Esophagus mucosa (tissue), 1 donor: ENCODE measurements around the gene ATP1A2. TPM values are rescaled to one million over a fixed set of nuclear protein-coding genes. Genes with fewer than 3 reads are reported as not detected.

Experiments used
- ATAC-seq: fragments of 200-7000 bp; cut with Tn5 transposase; one replicate; pipeline ENCODE4 v1.9.1; 2020
- total RNA-seq: library from RNA; stranded (reverse); gene quantifications from one replicate; pipeline ENCODE4 v1.2.4, GENCODE V29; 2023
- donor health status: DM: yes; HTN: yes; CAD: no.

ATP1A2 gene
- 0.80 TPM for total RNA-seq

GRCh38 chr1:160115545-160116282, at the start of gene ATP1A2:
TSS of gene ATP1A2 (plus strand) at chr1:160115759. CDS start at chr1:160115862, 103 bp downstream.
- no peak for ATAC-seq

- ATAC-seq: no peak
Measured at GRCh38 chr1:160066829-160067745, 48.5 kb upstream of the ATP1A2 start.

DNA sequence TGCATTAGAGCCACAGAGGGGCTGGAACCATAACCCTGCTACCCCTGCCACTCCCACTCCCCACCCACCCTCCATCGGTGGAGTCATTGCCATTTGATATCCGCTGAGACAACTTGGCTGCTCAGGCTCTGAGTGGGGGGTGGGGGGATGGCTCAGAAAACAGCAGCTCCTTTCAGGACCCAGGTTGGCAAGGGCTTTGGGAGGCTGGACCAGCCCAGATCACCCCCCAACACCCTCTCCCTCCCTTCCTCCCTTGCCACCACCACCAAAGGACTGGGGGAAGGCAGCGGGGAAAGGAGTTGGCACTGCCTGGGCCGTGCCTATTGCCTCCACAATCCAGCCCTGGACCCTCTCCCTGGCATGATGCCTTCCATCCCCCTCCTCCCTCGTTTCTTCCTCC, 47.3 kb upstream of the ATP1A2 start:
- no peak for ATAC-seq

GRCh38 chr1:160069460-160070231, 45.9 kb upstream of the ATP1A2 start, which contains the start of gene KCNJ10:
TSS of gene KCNJ10 (minus strand) at chr1:160070160. CDS start at chr1:160042532, 27,628 bp downstream.
- ATAC-seq: no peak

DNA sequence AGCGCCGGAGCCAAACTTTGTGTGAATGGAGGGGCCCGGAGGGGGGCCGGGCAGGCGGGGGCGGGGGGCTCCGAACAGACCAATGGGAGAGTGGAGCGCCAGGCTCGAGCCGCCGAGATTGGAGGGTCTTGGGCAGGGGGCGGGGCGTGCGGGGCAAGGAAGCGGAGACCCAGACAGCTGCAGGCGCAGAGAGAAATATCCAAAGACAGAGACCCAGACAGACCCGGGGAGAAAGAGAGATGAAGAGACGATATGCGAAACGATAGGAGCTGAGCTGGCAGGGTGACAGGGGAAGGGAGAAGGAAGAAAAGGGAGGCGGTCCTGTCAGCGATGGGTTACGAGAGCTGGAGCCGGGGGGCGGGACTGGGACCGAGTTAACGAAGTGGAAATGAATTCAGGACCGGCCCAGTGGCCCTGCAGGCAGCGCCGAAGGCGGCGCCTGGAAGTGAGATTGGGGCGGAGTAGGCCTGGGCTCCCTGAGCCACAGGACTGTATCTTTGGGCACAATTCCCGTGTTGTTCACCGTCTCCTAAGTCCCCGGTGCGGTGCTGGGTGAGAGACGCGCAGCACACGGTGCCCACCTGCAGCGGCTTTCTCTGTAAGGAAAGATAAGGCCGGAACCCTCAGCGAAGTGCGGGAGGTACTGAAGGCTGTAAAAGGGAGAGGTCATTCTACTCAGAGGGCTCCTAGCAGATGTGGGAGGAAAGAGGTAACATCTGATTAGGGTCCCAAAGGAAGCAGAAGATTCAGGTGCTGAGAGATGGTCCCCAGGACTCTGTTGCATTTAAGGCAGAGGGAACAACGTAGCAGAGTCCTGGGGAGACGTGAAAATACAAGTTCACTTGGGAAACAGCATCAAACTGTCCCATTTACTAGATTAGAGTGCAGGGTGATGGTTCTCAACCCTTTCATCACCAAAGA, 45.1 kb upstream of the ATP1A2 start:
- ATAC-seq: peak; percentile 56

DNA sequence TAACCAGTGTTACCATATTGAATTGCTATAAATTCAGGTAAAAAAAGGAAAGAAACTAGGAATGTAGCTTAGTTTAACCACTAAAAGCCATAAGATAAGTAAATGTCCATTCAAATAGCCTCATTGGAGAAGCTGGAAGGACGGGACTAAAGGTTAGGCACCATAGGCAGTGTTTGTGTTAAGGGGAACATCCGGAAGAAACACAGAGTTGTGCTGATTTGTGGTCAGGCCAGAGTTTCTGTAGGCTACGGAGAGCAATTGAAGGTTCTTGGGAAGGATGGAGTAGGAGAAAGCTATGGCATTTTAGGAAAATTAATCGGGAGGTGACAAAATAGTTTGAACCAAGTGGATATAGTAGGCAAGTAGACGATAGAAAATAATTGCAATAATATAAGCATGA, 44.3 kb upstream of the ATP1A2 start:
- ATAC-seq: no peak

DNA sequence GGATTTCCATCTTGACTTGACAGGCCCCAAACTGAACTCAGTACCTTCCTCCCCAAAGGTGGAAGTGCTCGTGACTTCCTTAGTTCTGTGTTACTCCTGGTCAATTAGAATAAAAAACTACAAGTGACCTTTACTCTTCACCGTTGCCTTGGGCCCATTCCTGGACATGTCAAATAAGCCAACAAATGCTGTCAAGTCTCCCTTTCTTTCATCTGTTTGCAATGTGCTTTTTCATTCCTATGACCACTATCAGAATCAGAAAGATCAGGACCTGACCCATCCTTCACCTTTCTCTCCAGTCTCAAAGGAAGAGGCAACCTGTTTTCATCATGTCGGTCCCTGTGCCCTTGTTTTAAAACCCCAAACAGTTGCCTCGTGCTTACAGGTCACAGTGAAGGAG, 40.7 kb upstream of the ATP1A2 start:
- no peak for ATAC-seq

GRCh38 chr1:160075836-160076235, 39.7 kb upstream of the ATP1A2 start:
- no peak for ATAC-seq

DNA sequence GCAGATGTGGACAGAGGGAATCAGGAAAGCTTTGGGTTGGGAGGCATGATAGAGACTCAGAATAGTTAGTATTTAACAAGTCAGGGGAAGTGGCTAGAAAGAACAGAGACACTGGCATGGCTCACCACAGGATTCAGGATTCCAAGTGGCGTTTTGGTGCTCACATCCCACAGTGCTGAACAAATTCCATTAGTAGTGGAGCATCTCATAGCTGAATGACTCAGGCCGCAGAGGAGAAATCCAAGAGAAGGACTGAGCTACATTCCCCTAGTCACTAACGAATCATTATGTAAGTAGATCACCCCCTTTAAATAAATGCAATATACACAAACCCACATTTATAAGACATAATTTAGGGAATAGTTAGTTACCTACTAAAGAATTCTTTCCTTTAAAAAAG, 39.3 kb upstream of the ATP1A2 start:
- no peak for ATAC-seq

- ATAC-seq: no peak
Measured at GRCh38 chr1:160077486-160077885, 38.1 kb upstream of the ATP1A2 start.

DNA sequence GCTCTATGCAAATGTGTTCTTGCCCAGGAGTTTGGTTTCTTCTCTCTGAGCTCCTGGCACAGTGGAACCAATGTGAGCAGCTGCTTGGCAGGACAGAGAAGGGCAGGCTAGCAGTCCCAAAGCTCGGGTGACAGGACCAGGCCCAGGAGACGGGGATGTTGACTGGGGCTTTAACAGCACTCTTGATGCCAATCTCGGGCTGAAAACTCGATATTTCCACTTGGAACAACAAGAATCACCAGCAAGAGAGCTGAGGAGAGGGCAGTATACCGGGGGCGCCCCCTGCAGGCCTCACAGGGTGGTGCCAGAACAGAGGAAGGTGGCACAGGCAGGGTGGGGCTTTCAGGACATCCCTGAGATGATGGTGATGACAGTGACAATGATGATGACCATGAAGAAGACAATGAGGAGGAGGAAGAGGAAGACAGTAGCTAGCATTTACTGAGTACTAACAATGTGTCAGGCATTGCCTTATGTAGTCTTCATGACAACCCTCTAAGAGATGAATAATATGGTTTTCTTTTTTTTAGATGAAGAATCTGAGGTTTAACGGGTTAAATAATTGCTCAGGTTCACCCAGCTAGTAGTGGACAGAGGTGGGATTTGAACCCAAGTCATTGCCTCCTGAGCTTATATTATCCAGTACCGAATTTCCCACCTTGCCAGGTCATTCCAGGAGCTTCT, 36.9 kb upstream of the ATP1A2 start:
- ATAC-seq: peak; percentile 73

DNA sequence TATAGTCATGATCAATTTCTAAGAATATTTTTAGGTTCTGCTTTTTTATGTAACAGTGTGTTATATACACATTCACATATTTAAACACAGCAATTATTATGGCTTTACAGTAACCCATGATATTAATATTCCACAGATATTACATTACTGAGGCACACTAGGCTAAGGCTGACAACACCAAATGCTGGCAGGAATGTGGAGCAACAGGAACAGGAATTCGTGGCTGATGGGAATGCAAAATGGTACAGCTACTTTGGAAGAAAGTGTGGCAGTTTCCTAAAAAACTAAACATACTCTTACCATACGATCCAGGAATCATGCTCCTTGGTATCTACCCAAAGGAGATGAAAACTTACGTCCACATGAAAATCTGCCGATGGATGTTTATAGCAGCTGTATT, 36.1 kb upstream of the ATP1A2 start:
- ATAC-seq: no peak

DNA sequence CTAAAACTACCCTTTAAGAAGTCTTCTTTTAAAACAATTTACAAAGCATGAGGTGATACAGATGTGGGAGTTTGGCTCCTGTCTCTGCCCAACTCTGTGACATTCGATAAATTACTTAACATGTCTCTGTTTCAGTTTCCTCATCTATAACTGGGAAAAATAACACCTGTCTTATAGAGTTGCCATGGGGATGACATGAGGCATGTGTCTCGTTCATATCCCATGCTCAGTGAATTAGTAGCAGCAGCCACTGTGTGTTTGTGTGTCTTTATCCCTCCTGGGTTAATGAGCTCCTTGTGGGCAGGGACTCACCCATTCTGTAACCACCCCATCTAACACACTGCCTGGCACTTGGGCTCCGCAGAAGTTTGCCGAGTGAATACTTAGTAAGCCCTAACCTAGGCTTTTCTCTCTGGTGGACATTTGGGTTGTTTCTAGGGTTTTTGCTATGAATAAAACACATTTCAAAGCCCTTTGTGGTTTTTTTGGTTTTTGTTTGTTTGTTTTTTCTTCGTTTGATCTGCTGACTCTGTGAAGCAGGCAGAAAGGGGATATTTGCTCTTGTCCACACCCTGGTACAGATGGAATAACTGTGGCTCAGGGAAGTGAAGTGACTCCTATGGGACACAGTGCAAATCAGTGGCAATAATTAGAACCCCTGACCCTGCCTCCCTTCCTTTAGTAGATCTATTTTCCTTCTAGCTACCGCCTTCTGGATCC, 35.0 kb upstream of the ATP1A2 start:
- ATAC-seq: no peak

DNA sequence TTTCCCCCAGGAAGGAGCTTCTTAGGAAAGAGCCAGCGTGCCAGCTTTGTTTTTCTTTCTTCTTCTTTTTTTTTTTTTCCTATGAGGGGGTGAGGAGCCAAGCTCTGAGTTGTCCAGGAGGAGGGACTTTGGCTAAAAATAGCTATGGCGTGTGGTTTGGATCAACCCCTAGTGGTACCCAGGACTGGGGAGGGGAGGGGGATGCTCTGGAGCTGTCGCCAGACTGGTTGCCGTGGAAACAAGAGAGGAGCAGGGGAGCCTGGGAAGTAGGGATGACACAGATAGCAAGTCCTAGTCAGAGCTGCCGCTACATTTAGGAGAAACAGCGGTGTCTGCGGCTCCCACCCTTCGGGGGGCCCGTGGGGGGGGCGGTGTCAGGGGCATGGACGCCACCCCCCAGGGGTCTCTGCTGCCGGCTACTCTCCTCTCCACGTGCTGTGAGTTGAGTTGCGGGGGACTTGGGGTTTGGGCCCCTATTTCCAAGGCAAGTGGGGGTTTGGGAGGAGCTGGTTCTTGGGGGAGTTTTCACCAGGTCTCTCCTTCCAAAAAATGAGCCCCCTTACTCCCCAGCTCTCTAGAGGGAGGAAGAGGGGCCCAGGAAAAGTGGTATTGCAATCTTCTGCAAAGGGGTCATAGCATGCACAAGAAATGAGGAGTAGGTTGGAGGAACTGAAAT, 34.2 kb upstream of the ATP1A2 start, which contains the start of gene KCNJ9:
Gene KCNJ9, plus strand, starts transcription at position 278 of the 676 bp plus-strand sequence. CDS start 2,493 bp downstream, outside the sequence.
- no peak for ATAC-seq

DNA sequence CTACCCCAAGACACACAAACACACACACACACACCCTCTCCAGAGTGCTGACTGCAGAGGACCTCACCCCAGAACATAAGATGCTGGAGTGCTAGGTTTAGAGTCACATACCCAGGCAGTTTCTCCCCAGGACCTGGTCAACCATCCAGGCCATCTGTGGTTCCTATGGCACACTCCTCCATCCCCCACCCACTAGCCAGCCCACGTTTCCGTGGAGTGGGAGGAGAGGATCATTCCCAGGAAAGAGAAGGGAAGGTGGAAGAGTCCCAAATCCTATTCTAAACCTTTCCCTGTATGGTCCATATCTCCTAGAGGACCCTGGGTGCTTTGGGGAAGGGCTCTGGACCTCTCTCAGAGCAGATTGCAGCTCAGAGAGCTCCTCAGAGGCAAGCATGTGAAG, 33.1 kb upstream of the ATP1A2 start:
- no peak for ATAC-seq

DNA sequence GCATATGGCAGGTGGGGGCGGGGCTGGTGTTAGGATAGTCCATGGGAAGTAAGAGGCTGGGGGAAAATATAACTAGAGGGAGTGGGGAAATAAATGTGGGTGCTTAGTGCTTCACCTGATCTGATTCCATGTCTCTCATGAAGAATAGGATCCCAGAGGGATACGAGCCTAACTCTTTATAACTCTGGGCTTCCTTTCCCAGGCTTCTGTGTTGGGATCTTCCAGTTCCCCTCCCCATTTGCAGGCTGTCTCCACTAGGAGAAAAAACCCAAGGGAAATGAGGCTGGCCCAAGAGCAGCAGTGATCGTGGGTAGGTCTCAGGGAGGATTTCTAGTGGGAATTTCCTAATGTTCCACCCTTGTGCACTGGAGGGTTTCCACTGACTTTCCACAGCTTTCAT, 32.6 kb upstream of the ATP1A2 start:
- no peak for ATAC-seq

DNA sequence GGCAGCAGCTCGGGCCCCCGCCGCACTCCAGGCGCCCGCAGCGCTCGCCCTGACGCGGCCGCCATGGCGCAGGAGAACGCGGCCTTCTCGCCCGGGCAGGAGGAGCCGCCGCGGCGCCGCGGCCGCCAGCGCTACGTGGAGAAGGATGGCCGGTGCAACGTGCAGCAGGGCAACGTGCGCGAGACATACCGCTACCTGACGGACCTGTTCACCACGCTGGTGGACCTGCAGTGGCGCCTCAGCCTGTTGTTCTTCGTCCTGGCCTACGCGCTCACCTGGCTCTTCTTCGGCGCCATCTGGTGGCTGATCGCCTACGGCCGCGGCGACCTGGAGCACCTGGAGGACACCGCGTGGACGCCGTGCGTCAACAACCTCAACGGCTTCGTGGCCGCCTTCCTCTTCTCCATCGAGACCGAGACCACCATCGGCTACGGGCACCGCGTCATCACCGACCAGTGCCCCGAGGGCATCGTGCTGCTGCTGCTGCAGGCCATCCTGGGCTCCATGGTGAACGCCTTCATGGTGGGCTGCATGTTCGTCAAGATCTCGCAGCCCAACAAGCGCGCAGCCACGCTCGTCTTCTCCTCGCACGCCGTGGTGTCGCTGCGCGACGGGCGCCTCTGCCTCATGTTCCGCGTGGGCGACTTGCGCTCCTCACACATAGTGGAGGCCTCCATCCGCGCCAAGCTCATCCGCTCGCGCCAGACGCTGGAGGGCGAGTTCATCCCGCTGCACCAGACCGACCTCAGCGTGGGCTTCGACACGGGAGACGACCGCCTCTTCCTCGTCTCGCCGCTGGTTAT, 31.4 kb upstream of the ATP1A2 start:
- peak; percentile 94 for ATAC-seq

- no peak for ATAC-seq
Measured at GRCh38 chr1:160084771-160085321, 30.7 kb upstream of the ATP1A2 start.
